B cell (primary cell): ENCODE measurements around the gene GARIN5A. TPM values are rescaled to one million over a fixed set of nuclear protein-coding genes. Genes with fewer than 3 reads are reported as not detected.
A peak's percentile ranks its signal among the peaks of the same experiment; 100 is the strongest.

ENCODE experiments used
- ATAC-seq: fragments of 200-7000 bp; cut with Tn5 transposase; one replicate; pipeline ENCODE4 v1.10.0; 2021; ENCODE audit warnings: low read depth, mild to moderate bottlenecking, moderate number of reproducible peaks, moderate library complexity
- CTCF ChIA-PET: fragments of 350-600 bp; sonication (Branson Sonifier 250); formaldehyde crosslinking; loops from one replicate; lab custom pipeline; 2021; ENCODE audit warnings: antibody characterized with exemption, inconsistent platforms; lab: Charles Lee
- POLR2A ChIA-PET: fragments of 350-600 bp; sonication (Branson Sonifier 250); formaldehyde crosslinking; loops from one replicate; lab custom pipeline; 2021; ENCODE audit warnings: antibody characterized with exemption; lab: Charles Lee
- DNase-seq: peaks from one replicate; pipeline ENCODE4 v3.0.0; 2013
- H2AFZ ChIP-seq: 2 replicates; pipeline ENCODE4 v1.6.1; 2012; ENCODE audit warnings: mild to moderate bottlenecking, low read depth, low read length; ENCODE audit not compliant: insufficient read depth, poor library complexity, severe bottlenecking
- H3K27ac ChIP-seq, 2 donors: 1 replicate in 1 of 2; 2 replicates in 1 of 2; pipeline ENCODE4 v1.5.1; 2012 to 2013; ENCODE audit warnings: low read length in 2 of 2, mild to moderate bottlenecking in 2 of 2, moderate library complexity in 1 of 2
- H3K27me3 ChIP-seq, 4 experiments: fragments of 200-600 bp in 1 of 4; sonication (generic) in 1 of 4; replicated peaks in 1 of 4; 1 replicate in 2 of 4; 2 replicates in 2 of 4; pipeline versions ENCODE4 v1.6.1 to v1.7.0; 2013 to 2016; ENCODE audit warnings: low read length in 3 of 4, mild to moderate bottlenecking in 2 of 4, mixed read lengths in 1 of 4, moderate library complexity in 1 of 4; ENCODE audit not compliant: insufficient read depth in 4 of 4, control insufficient read depth in 3 of 4; ENCODE audit errors: control extremely low read depth in 1 of 4
- H3K36me3 ChIP-seq, 2 experiments: replicated peaks in 1 of 2; 1 replicate in 1 of 2; 2 replicates in 1 of 2; pipeline versions ENCODE4 v1.6.1 to v1.7.1; 2013; ENCODE audit warnings: low read length in 1 of 2; ENCODE audit not compliant: insufficient read depth in 2 of 2, control insufficient read depth in 1 of 2; ENCODE audit errors: control extremely low read depth in 1 of 2, extremely low read depth in 1 of 2
- H3K4me1 ChIP-seq, 2 donors: fragments of 200-600 bp in 1 of 2; sonication (generic) in 1 of 2; 1 replicate in 1 of 2; 2 replicates in 1 of 2; pipeline versions ENCODE4 v1.5.1 to v1.6.1; 2013 to 2017; ENCODE audit warnings: low read length in 2 of 2; ENCODE audit not compliant: control insufficient read depth in 2 of 2, insufficient read depth in 2 of 2
- H3K4me2 ChIP-seq: replicated peaks from 2 replicates; pipeline ENCODE3; 2012; ENCODE audit warnings: mild to moderate bottlenecking, low read depth, low read length; ENCODE audit not compliant: poor library complexity, severe bottlenecking
- H3K4me3 ChIP-seq, 5 experiments: fragments of 200-600 bp in 1 of 5; sonication (generic) in 1 of 5; 1 replicate in 3 of 5; 2 replicates in 2 of 5; pipeline versions ENCODE4 v1.5.1 to v1.7.0; 2011 to 2016; ENCODE audit warnings: low read length in 4 of 5, mild to moderate bottlenecking in 4 of 5, low read depth in 2 of 5, control low read depth in 1 of 5, moderate library complexity in 1 of 5; ENCODE audit not compliant: insufficient read depth in 1 of 5; ENCODE audit errors: control extremely low read depth in 1 of 5, extremely low read depth in 1 of 5
- H3K79me2 ChIP-seq: fragments of 200-600 bp; sonication (generic); one replicate; pipeline ENCODE4 v1.6.0; 2016; ENCODE audit warnings: low read length; ENCODE audit not compliant: control insufficient read depth, insufficient read depth
- H3K9ac ChIP-seq: fragments of 200-600 bp; sonication (generic); 2 replicates; pipeline ENCODE4 v1.6.1; 2017; ENCODE audit warnings: mild to moderate bottlenecking, low read length, moderate library complexity
- H3K9me3 ChIP-seq, 3 donors: one replicate each; pipeline versions ENCODE4 v1.6.1 to v1.7.1; 2013; ENCODE audit warnings: low read length in 2 of 3; ENCODE audit not compliant: control insufficient read depth in 2 of 3, insufficient read depth in 1 of 3; ENCODE audit errors: control extremely low read depth in 1 of 3
- H4K20me1 ChIP-seq: 2 replicates; pipeline ENCODE4 v1.6.0; 2012; ENCODE audit warnings: mild to moderate bottlenecking, low read length; ENCODE audit not compliant: insufficient read depth, control insufficient read depth, poor library complexity, severe bottlenecking
- H3K27ac Mint-ChIP-seq: one replicate; pipeline ENCODE4 v1.8.0; 2021; ENCODE audit warnings: mixed read lengths
- H3K27me3 Mint-ChIP-seq: one replicate; pipeline ENCODE4 v1.8.0; 2021; ENCODE audit warnings: mixed read lengths
- H3K4me1 Mint-ChIP-seq: one replicate; pipeline ENCODE4 v1.8.0; 2021; ENCODE audit warnings: mixed read lengths
- H3K4me3 Mint-ChIP-seq: one replicate; pipeline ENCODE4 v1.8.0; 2021; ENCODE audit warnings: mixed read lengths
- H3K9me3 Mint-ChIP-seq: one replicate; pipeline ENCODE4 v1.8.0; 2022; ENCODE audit warnings: mixed read lengths; ENCODE audit not compliant: insufficient read depth
- EZH2 ChIP-seq: IDR thresholded peaks from 2 replicates; pipeline ENCODE4 v1.6.1; 2012; ENCODE audit warnings: borderline replicate concordance, low read depth, mild to moderate bottlenecking, moderate library complexity, low read length; ENCODE audit not compliant: insufficient read depth, poor library complexity, severe bottlenecking
- WGBS: methylation state at CpG from one replicate; pipeline ENCODE4 v1.1.5; 2013; ENCODE audit warnings: missing lambda C conversion rate; ENCODE audit not compliant: insufficient coverage; 5-methylcytosine and 5-hydroxymethylcytosine counted together
- intact Hi-C: fragments of 100-400 bp; cut with micrococcal nuclease; formaldehyde crosslinking; loops from one replicate; pipeline ENCODE4 v1.10.0; 2022
- polyA plus RNA-seq: library from polyadenylated mRNA; depleted of rRNA; stranded (reverse); fragments of >200 nt; gene quantifications from 2 replicates; pipeline ENCODE4 v1.2.3, GENCODE V29; 2012
- total RNA-seq, 2 donors: library from RNA; stranded (reverse); fragments of 120-200 nt in 1 of 2; gene quantifications; 1 replicate in 1 of 2; 2 replicates in 1 of 2; pipeline versions ENCODE4 v1.2.3 to v1.2.4, GENCODE V29; 2013 to 2022
- TF ChIP-seq, protein P1 (sequence below): fragments of 200-600 bp; IDR thresholded peaks from one replicate; pipeline ENCODE4 v1.8.0; 2022; ENCODE audit warnings: antibody characterized with exemption, mild to moderate bottlenecking

Gene GARIN5A
- total and polyA plus RNA-seq, 2 donors (not counting 1 experiment from before 2014, with no cell fraction given): 0.22 to 0.34 TPM

DNA sequence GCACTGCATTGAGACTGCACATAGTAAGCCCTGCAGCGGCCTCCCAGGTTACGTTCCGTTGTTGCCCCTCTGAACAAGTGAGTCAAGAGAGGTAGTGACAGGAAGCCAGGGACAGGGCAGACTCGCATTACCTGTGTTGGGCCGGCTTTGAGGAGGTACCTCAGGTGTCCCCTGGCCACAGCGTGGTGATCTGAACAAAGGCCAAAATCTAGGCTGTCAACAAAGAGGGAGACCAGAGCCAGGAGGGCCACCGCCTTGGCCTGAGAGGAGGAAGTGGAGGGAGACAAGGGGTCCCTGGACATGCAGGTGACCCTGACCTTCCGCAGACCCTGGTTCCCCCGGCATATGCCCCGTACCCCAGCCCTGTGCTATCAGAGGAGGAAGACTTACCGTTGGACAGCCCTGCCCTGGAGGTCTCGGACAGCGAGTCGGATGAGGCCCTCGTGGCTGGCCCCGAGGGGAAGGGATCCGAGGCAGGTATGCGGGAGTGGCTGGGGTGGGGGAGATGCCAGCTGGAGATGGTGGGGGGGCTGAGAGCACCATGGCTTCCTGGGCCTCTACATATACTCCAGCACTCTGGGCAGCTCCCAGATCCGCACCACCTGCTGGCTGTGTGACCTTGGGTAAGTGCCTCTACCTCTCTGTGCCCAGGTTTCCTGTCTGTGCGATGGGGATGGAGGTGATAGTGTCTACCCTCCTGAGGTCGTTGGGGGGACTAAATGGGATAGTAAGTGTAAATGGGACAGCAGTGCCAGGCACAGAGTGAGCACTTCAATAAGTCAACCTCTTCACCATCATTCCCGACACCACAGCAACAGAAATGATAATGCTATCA, 53.2 kb downstream of the GARIN5A start:
- Mint-ChIP-seq H3K9me3 (no peaks in the 10 kb centered on the region), H3K4me3 (peak overlapping the region; percentile 15), H3K27me3 (no peaks in the 10 kb centered on the region), H3K27ac (peak overlapping the region; percentile 94), H3K4me1 (peaks cover 55% of the 10 kb centered on the region)
- Histone ChIP-seq H3K4me1 (peaks cover 47 to 67% of the 10 kb centered on the region in 2 donors), H3K36me3 (peaks cover under 1 to 70% of the 10 kb centered on the region in 2 experiments), H4K20me1 (peaks cover 68% of the 10 kb centered on the region), H3K27ac (peak overlapping the region in 1 of 2 donors; percentile 98), H3K9me3 (no peaks in the 10 kb centered on the region), H3K4me2 (peak overlapping the region; percentile 63), H2AFZ (no peak overlapping the region), H3K9ac (no peak overlapping the region), H3K27me3 (no peaks in the 10 kb centered on the region), H3K4me3 (no peak overlapping the region), H3K79me2 (peaks cover 51% of the 10 kb centered on the region)
- no peak for ATAC-seq
- CTCF ChIA-PET: interaction anchor here (7.3 kb wide), 1 partner anchor 38 kb away, joined by 36 read pairs; no protein-coding TSS in a partner anchor
- WGBS: over 99% methylated on average over 20 of the region's 22 CpGs
- DNase-seq: no peak
- TF ChIP-seq EZH2: no peak
- TF ChIP-seq, protein P1, sequence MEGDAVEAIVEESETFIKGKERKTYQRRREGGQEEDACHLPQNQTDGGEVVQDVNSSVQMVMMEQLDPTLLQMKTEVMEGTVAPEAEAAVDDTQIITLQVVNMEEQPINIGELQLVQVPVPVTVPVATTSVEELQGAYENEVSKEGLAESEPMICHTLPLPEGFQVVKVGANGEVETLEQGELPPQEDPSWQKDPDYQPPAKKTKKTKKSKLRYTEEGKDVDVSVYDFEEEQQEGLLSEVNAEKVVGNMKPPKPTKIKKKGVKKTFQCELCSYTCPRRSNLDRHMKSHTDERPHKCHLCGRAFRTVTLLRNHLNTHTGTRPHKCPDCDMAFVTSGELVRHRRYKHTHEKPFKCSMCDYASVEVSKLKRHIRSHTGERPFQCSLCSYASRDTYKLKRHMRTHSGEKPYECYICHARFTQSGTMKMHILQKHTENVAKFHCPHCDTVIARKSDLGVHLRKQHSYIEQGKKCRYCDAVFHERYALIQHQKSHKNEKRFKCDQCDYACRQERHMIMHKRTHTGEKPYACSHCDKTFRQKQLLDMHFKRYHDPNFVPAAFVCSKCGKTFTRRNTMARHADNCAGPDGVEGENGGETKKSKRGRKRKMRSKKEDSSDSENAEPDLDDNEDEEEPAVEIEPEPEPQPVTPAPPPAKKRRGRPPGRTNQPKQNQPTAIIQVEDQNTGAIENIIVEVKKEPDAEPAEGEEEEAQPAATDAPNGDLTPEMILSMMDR: no peak
- intact Hi-C loops: no loop called here
- POLR2A ChIA-PET: no interaction called here
